Naive thymus-derived CD8-positive, alpha-beta T cell (primary cell): ENCODE results near the gene SIK2. TPM values are rescaled to one million over a fixed set of nuclear protein-coding genes. Genes with fewer than 3 reads are reported as not detected.
A peak's percentile ranks its signal among the peaks of the same experiment; 100 is the strongest.

ENCODE experiments used
- ATAC-seq, 2 donors: fragments of 150-1000 bp; cut with Tn5 transposase in 1 of 2; sonication (Bioruptor Pico), chemical (Tn5 transposase) in 1 of 2; 1 replicate in 1 of 2; 2 replicates in 1 of 2; pipeline ENCODE4 v1.10.0; 2021; ENCODE audit warnings: mild to moderate bottlenecking in 2 of 2, moderate library complexity in 2 of 2
- POLR2A ChIA-PET: fragments of 350-600 bp; sonication (Branson Sonifier 250); formaldehyde crosslinking; loops from one replicate; lab custom pipeline; 2021; ENCODE audit warnings: antibody characterized with exemption; lab: Charles Lee
- DNase-seq, 10 donors: peaks; one replicate each; pipeline versions ENCODE4 v3.0.0 to v3.0.0-alpha.2; 2020 to 2022
- H3K27ac Mint-ChIP-seq, 10 donors: one replicate each; pipeline ENCODE4 v1.8.0; 2020 to 2022; ENCODE audit warnings: mild to moderate bottlenecking in 10 of 10, mixed read lengths in 10 of 10, moderate library complexity in 4 of 10, inconsistent platforms in 1 of 10
- H3K27me3 Mint-ChIP-seq, 5 donors: one replicate each; pipeline ENCODE4 v1.8.0; 2021 to 2022; ENCODE audit warnings: mixed read lengths in 5 of 5
- H3K36me3 Mint-ChIP-seq, 3 donors: one replicate each; pipeline ENCODE4 v1.8.0; 2020 to 2022; ENCODE audit warnings: mixed read lengths in 3 of 3, mild to moderate bottlenecking in 2 of 3, inconsistent platforms in 1 of 3
- H3K4me1 Mint-ChIP-seq, 4 donors: one replicate each; pipeline ENCODE4 v1.8.0; 2021 to 2022; ENCODE audit warnings: mixed read lengths in 4 of 4
- H3K4me3 Mint-ChIP-seq, 10 donors: one replicate each; pipeline ENCODE4 v1.8.0; 2020 to 2022; ENCODE audit warnings: mild to moderate bottlenecking in 10 of 10, mixed read lengths in 10 of 10, moderate library complexity in 6 of 10, inconsistent platforms in 1 of 10
- H3K9me3 Mint-ChIP-seq, 9 donors: one replicate each; pipeline ENCODE4 v1.8.0; 2020 to 2022; ENCODE audit warnings: mixed read lengths in 9 of 9, mild to moderate bottlenecking in 3 of 9, inconsistent platforms in 1 of 9, moderate library complexity in 1 of 9
- polyA plus RNA-seq, 3 donors: library from polyadenylated mRNA; unstranded; fragments of 300-500 nt; fragmentation: Illumina TruSeq; gene quantifications; one replicate each; pipeline ENCODE4 v1.2.3, GENCODE V29; 2021
- total RNA-seq, 8 experiments: library from RNA in 2 of 8; stranded (reverse) in 2 of 8; gene quantifications; one replicate each; pipeline ENCODE4 v1.2.3 and lab custom pipeline; 2021 to 2026

SIK2 gene
- total and polyA plus RNA-seq, 5 experiments from 2014 or later: 0.14 to 11.6 (median 0.33) TPM

- ATAC-seq (no peak), DNase-seq (no peak)
- H3K4me1 Mint-ChIP-seq: peaks cover 10 to 27% (median 24%) of the 10 kb centered on the region in 4 donors
- H3K9me3 Mint-ChIP-seq: no peaks in the 10 kb centered on the region
- H3K27me3 Mint-ChIP-seq: no peaks in the 10 kb centered on the region
- peak overlapping the region in 1 of 10 donors; percentile 18 for H3K27ac Mint-ChIP-seq
- no peak overlapping the region for H3K4me3 Mint-ChIP-seq
- POLR2A ChIA-PET: no interaction called here
- no peaks in the 10 kb centered on the region for H3K36me3 Mint-ChIP-seq
Observed at GRCh38 chr11:111605681-111606080, 3.4 kb downstream of the SIK2 start.

GRCh38 chr11:111606986-111607385, 4.7 kb downstream of the SIK2 start:
- no peaks in the 10 kb centered on the region for H3K36me3 Mint-ChIP-seq
- no peak overlapping the region for H3K27ac Mint-ChIP-seq
- DNase-seq (no peak), ATAC-seq (no peak)
- H3K9me3 Mint-ChIP-seq: no peaks in the 10 kb centered on the region
- POLR2A ChIA-PET: interaction anchor here (0.6 kb wide), 2 partner anchors 15 to 288 kb away, joined by 3 to 4 read pairs; no protein-coding TSS in a partner anchor
- H3K4me3 Mint-ChIP-seq: no peak overlapping the region
- H3K27me3 Mint-ChIP-seq: no peaks in the 10 kb centered on the region
- peaks cover 10 to 24% (median 19%) of the 10 kb centered on the region in 4 donors for H3K4me1 Mint-ChIP-seq

- peaks cover 10 to 24% (median 19%) of the 10 kb centered on the region in 4 donors for H3K4me1 Mint-ChIP-seq
- no peaks in the 10 kb centered on the region for H3K36me3 Mint-ChIP-seq
- POLR2A ChIA-PET: no interaction called here
- H3K4me3 Mint-ChIP-seq: no peak overlapping the region
- no peaks in the 10 kb centered on the region for H3K9me3 Mint-ChIP-seq
- H3K27me3 Mint-ChIP-seq: no peaks in the 10 kb centered on the region
- DNase-seq: no peak
- no peak for ATAC-seq
- no peak overlapping the region for H3K27ac Mint-ChIP-seq
Observed at GRCh38 chr11:111607751-111608150, 5.5 kb downstream of the SIK2 start.

GRCh38 chr11:111612224-111612623, 10.0 kb downstream of the SIK2 start:
- H3K36me3 Mint-ChIP-seq: peaks cover 0 to 7% (median 3%) of the 10 kb centered on the region in 3 donors
- POLR2A ChIA-PET: no interaction called here
- H3K4me3 Mint-ChIP-seq: no peak overlapping the region
- no peaks in the 10 kb centered on the region for H3K9me3 Mint-ChIP-seq
- peak overlapping the region in 1 of 10 donors; percentile 12 for H3K27ac Mint-ChIP-seq
- no peaks in the 10 kb centered on the region for H3K27me3 Mint-ChIP-seq
- ATAC-seq (no peak), DNase-seq (no peak)
- no peaks in the 10 kb centered on the region for H3K4me1 Mint-ChIP-seq

- Mint-ChIP-seq H3K9me3 (no peaks in the 10 kb centered on the region), H3K36me3 (peaks cover 0 to 42% (median 25%) of the 10 kb centered on the region in 3 donors), H3K4me1 (peaks cover 0 to 2% (median 0%) of the 10 kb centered on the region in 4 donors), H3K4me3 (no peak overlapping the region), H3K27ac (peak overlapping the region in 1 of 10 donors; percentile 23), H3K27me3 (no peaks in the 10 kb centered on the region)
- ATAC-seq (no peak), DNase-seq (no peak)
- POLR2A ChIA-PET: no interaction called here
Observed at GRCh38 chr11:111617286-111617685, 15.0 kb downstream of the SIK2 start.

GRCh38 chr11:111620518-111620917, 18.3 kb downstream of the SIK2 start:
- Mint-ChIP-seq H3K27ac (no peak overlapping the region), H3K4me3 (no peak overlapping the region), H3K4me1 (peaks cover 0 to 10% (median 0%) of the 10 kb centered on the region in 4 donors), H3K9me3 (peaks cover 0 to 7% (median 0%) of the 10 kb centered on the region in 9 donors), H3K36me3 (peaks cover 15 to 70% (median 40%) of the 10 kb centered on the region in 3 donors), H3K27me3 (no peaks in the 10 kb centered on the region)
- DNase-seq: no peak
- ATAC-seq: no peak
- POLR2A ChIA-PET: no interaction called here

- Mint-ChIP-seq H3K4me3 (no peak overlapping the region), H3K36me3 (peaks cover 15 to 73% (median 32%) of the 10 kb centered on the region in 3 donors), H3K9me3 (peaks cover 0 to 7% (median 0%) of the 10 kb centered on the region in 9 donors), H3K27ac (no peak overlapping the region), H3K27me3 (no peaks in the 10 kb centered on the region), H3K4me1 (peaks cover 0 to 8% (median 0%) of the 10 kb centered on the region in 4 donors)
- no peak for ATAC-seq
- POLR2A ChIA-PET: no interaction called here
- no peak for DNase-seq
Observed at GRCh38 chr11:111623527-111624030, 21.3 kb downstream of the SIK2 start.

- POLR2A ChIA-PET: no interaction called here
- peaks cover 19 to 69% (median 32%) of the 10 kb centered on the region in 3 donors for H3K36me3 Mint-ChIP-seq
- DNase-seq (no peak), ATAC-seq (no peak)
- peaks cover 0 to 7% (median 0%) of the 10 kb centered on the region in 9 donors for H3K9me3 Mint-ChIP-seq
- H3K27ac Mint-ChIP-seq: peak overlapping the region in 2 of 10 donors; percentile 4 to 44
- H3K4me3 Mint-ChIP-seq: no peak overlapping the region
- H3K4me1 Mint-ChIP-seq: peaks cover 0 to 8% (median 0%) of the 10 kb centered on the region in 4 donors
- H3K27me3 Mint-ChIP-seq: no peaks in the 10 kb centered on the region
Observed at GRCh38 chr11:111624608-111625007, 22.4 kb downstream of the SIK2 start.

GRCh38 chr11:111627591-111627990, 25.3 kb downstream of the SIK2 start:
- ATAC-seq (no peak), DNase-seq (no peak)
- Mint-ChIP-seq H3K36me3 (peaks cover 16 to 50% (median 20%) of the 10 kb centered on the region in 3 donors), H3K27ac (no peak overlapping the region), H3K4me1 (peaks cover 0 to 8% (median 0%) of the 10 kb centered on the region in 4 donors), H3K9me3 (peaks cover 0 to 5% (median 0%) of the 10 kb centered on the region in 9 donors), H3K4me3 (no peak overlapping the region), H3K27me3 (no peaks in the 10 kb centered on the region)
- POLR2A ChIA-PET: no interaction called here

- DNase-seq: no peak
- H3K27me3 Mint-ChIP-seq: no peaks in the 10 kb centered on the region
- peaks cover 6 to 33% (median 7%) of the 10 kb centered on the region in 3 donors for H3K36me3 Mint-ChIP-seq
- POLR2A ChIA-PET: no interaction called here
- no peak for ATAC-seq
- no peak overlapping the region for H3K4me3 Mint-ChIP-seq
- H3K9me3 Mint-ChIP-seq: no peaks in the 10 kb centered on the region
- H3K4me1 Mint-ChIP-seq: peaks cover 4 to 13% (median 12%) of the 10 kb centered on the region in 4 donors
- no peak overlapping the region for H3K27ac Mint-ChIP-seq
Observed at GRCh38 chr11:111629499-111629898, 27.2 kb downstream of the SIK2 start.

GRCh38 chr11:111631024-111631665, 28.9 kb downstream of the SIK2 start:
- ATAC-seq: no peak
- DNase-seq: no peak
- Mint-ChIP-seq H3K4me3 (no peak overlapping the region), H3K27ac (no peak overlapping the region), H3K4me1 (peaks cover 8 to 25% (median 17%) of the 10 kb centered on the region in 4 donors), H3K9me3 (no peaks in the 10 kb centered on the region), H3K36me3 (peaks cover 2 to 21% (median 4%) of the 10 kb centered on the region in 3 donors), H3K27me3 (no peaks in the 10 kb centered on the region)
- POLR2A ChIA-PET: no interaction called here

GRCh38 chr11:111631666-111632039, 29.4 kb downstream of the SIK2 start:
- Mint-ChIP-seq H3K4me3 (no peak overlapping the region), H3K9me3 (no peaks in the 10 kb centered on the region), H3K4me1 (peaks cover 10 to 28% (median 18%) of the 10 kb centered on the region in 4 donors), H3K36me3 (peaks cover 2 to 19% (median 4%) of the 10 kb centered on the region in 3 donors), H3K27me3 (no peaks in the 10 kb centered on the region), H3K27ac (no peak overlapping the region)
- no peak for ATAC-seq
- POLR2A ChIA-PET: no interaction called here
- DNase-seq: no peak

- DNase-seq (no peak), ATAC-seq (no peak)
- Mint-ChIP-seq H3K4me1 (peaks cover 10 to 29% (median 20%) of the 10 kb centered on the region in 4 donors), H3K27me3 (no peaks in the 10 kb centered on the region), H3K4me3 (no peak overlapping the region), H3K27ac (peak overlapping the region in 1 of 10 donors; percentile 6), H3K36me3 (peaks cover 4 to 19% (median 5%) of the 10 kb centered on the region in 3 donors), H3K9me3 (no peaks in the 10 kb centered on the region)
- POLR2A ChIA-PET: no interaction called here
Observed at GRCh38 chr11:111632516-111633220, 30.4 kb downstream of the SIK2 start.
